Measurements from ENCODE around the gene POU2F2.
"Not testable (repeated sequence)": the region's sequence is repeated elsewhere in the genome, so short reads cannot be mapped to it uniquely, and the experiment has no call there.

The POU2F2 gene

DNA sequence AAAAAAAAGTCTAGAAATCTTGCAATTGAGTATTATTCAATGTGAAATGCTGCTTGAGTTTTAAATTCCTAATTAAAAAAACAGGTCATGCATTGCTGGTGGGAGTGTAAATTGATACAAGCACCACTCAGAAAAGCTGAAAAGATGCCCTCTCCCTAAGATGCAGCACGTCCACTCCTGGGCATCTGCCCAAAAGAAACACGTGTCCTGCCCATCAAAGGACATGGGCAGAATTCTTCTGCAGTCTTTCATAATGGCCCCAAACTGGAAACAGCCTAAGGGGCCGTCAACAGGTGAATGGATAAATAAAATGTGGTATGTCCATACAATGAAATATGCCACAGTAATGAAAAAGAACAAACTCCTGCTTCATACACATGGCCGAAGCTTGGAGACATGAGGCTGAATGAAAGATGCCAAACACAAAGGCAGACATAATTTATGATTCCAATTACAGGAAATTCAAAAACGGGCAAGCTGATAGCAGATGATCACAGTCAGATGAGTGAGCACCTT is 7.8 kb downstream of the POU2F2 start:
- DNase-seq: no peak

DNA sequence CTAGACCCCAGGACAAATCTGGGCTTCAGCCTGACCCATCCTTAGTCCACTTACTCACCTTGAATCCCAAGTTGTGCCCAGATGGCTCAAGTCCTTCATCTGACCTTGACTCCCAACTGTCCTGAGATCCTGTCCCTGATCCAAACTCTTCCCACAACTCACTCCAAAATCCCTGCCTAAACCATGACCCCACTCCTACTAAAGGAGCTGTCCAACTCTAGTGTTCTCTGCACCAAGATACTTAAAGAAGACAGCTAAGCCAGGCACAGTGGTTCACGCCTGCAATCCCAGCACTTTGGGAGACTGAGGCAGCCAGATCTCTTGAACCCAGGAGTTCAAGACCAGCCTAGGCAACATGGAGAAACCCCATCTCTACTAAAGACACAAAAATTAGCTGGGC is 8.5 kb downstream of the POU2F2 start:
- DNase-seq: no peak

DNA sequence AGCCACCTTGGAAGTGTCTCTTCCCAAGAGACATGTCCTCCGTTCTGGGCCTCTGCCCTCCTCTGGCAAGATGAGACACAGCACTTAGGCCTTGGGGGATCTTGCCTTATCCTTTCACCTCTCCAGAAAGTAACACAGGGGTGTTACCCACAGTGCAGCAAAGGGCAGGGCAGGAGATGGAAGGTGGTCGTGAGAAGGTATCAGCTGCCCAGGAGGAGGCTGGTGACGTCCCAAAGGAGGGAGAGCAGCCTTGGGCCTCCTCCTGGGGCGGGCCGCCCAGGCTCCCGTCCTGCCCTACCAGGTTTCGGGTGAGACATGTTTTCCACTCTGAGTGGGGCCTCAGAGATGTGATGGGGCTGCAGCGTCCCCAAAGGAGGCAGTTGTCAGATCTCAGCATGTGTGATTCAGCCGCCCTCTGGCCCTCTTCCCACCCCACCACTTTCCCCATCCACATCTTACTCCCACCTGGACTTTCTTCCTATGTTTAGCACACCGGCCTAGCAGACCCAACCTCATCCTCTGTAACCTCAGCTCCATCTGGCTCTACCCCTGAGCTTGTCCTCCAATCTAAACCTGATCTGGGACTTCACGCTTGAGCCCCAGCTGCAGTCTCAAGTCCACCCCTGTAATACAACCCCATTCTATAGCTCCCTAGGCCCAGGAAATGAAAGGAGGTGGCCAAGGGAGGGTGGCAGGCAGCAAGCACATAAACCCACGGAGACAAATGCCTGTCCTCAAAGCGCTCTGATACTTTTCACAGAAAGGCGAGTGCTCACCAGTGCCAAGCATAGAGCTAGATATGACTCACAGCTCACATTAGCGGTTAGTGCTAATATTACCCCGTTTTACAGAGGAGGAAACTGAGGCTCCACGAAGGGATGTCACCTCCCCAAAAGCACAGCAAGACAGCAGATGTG is 9.3 kb downstream of the POU2F2 start:
- DNase-seq: no peak

DNA sequence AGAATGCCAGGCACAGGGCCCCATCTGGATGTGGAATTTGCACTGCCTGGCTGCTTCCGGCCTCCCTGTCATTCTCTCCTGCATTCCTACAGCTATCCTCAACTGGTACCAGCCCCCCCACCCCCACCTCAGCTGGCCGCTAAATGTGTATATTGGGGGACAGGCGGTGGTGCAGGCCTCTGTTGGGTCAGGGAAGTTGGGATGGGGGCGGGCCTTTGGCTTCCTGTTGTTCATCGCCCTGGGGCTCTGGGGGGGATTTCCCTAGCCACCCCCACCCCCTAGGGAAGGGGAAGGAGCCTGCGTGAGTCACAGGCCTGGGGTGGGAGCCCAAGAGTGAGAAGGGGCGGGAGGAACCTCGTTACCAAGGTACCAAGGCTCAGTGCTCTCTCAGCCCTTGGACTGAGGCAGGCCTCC is 10.6 kb downstream of the POU2F2 start:
- DNase-seq: peak; percentile 73

DNA sequence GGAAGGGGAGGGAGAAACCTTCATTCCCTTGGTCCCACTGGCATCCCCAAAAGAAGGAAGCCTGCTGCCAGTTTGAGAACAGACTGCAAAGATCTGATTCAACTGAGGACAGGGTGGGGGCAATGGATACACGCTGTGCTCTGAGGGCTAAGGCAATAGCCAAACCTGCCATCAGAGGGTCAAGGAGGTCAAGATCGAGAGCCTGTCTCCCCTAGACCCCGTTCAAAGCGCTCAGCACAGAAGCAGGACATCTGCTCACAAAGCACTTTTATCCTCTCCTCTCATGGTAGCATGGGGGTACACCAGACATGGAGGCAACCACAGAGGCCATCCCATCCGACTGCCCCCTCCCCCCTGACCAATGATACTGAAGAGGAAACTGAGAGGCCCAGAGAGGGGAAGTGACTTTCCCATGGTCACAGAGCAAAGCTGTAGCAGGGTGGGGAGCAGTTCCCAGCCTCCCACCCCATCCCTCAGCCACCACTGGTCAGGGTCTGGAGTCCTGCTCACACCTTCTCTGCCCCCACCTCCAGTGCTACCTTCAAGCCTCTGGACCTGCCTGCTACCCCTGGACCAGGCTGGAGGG is 11.1 kb downstream of the POU2F2 start:
- DNase-seq: no peak

DNA sequence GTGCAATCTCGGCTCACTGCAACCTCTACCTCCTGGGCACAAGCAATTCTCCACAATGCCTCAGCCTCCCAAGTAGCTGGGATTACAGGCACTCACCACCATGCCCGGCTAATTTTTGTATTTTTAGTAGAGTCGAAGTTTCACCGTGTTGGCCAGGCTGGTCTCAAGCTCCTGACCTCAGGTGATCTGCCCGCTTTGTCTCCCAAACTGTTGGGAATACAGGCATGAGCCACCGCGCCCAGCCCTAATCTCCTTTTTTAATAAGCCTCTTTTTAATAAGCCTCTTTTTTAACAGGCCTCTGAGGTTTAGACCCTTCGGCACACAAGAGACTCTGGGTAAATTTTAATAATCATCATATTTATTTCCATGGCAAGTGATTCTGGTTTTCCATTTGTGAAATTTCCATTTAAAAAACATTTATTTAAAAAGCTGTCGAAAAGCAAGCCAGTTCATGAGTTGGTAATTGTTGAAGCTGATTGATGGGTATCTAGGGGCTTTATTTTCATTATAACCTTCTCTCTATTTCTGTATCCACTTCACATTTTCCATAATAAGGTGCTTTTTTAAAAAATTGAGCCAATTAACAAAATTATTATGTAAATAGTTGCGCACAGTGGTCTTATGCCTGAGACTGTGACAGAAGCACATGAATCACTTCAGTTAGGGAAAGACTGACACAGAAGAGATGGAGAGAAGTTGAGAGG is 11.8 kb downstream of the POU2F2 start:
- no peak for DNase-seq

DNA sequence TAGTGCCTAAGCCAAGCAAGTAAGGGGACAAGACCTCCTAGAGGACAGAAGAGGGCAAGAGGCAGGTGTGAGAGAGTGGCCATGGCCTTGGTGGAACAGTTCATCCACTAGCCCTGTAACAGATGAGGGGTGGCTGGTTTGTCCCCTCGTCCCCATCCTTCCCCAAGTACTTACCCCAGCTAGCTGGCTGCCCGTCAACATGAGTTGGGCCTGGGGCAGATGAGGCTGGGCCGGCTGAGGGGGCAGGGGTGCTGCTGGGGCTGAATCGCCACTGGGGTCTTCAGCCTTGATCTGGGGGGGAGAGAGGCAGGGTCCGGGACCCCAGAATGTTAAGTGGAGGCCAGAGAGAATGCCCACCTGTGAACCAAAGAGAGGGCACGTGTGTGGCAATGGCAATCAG is 15.2 kb downstream of the POU2F2 start:
- DNase-seq: no peak

DNA sequence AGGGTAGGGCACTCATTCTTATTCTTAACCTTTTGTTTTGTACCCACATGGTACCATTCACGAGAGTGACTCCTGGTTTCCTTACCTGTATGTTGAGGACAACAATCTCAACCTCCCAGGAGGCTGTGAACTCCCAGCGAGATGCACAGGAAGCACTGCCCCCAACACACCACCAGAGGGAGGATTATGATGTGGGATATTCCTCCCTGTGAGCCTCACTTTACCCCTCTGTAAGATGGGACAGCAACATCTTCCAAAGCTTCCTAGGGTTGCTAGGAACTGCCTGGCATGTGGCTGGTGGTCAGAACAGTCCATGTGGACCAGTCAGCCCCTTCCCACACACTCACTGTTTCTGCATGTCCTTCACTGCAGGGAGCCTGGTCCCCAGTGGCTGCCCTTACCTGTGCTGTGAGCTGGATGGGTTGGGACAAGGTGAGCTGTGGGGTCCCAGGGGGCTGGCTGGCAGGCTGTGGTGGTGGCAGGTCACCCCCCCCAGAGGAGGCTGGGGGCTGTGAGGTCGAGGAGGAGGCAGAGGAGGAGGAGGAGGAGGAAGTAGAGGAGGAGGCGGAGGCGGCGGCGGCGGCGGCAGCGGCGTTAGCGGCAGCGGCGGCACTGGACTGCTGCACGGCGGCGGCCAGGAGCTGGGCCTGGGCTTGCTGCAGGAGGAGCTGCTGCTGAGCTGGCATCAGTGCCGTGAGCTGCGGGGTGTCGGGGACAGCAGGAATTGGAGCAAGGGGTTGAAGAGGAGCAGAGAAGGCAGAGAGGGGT is 15.8 kb downstream of the POU2F2 start:
- no peak for DNase-seq

DNA sequence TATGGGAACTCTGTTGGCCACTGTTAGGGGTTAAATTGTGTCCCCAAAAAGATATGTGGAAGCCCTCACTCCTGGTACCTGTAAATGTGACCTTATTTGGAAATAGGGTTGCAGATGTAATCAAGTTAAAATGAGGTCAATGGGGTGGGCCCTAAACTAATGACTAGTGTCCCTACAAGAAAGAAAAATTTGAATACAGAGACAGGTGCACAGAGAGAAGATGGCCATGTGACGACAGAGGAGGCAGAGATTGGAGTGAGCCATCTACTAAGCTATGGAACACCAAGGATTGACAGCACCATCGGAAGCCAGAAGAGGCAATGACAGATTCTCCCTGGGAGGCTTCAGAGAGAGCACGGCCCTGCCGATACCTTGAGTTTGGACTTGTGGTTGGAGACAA is 16.5 kb downstream of the POU2F2 start:
- no peak for DNase-seq

DNA sequence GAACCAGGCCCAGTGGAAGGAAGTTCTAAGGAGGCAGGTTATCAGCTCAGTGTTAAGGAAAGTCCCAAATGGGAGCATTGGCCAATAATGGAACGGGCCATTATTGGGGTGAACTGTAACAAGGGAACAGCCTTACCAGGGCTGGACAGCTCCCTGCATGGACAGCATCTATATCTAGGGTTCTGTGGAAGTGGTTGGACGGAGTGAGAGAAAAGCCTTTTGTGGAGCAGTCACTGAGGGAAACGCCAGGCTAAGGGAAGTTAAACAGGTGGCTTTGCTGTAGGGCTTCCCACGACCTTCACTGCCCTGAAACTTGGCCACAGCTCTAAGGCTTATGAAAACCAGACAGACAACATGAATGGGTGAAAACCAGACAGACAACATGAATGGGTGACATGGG is 17.0 kb downstream of the POU2F2 start:
- DNase-seq: no peak

DNA sequence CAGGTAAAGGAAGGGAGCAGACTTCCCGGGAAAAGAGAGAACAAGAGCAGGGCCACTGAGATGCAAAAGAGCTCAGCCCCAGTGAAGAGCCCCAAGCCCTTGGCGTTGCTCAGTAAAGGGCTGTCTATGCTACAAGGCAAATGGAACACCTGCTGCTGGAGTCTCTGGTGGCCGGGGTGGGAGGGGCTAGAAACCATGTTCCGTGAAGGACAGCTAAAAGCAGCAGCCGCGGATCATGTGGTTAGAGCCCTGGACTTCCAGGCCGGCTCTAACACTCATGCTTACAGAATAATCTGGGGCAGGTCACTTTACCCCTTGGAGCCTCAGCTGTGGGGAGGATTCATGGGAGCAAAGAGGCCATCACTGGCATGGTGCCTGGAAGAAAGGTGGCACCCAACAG is 17.8 kb downstream of the POU2F2 start:
- no peak for DNase-seq

DNA sequence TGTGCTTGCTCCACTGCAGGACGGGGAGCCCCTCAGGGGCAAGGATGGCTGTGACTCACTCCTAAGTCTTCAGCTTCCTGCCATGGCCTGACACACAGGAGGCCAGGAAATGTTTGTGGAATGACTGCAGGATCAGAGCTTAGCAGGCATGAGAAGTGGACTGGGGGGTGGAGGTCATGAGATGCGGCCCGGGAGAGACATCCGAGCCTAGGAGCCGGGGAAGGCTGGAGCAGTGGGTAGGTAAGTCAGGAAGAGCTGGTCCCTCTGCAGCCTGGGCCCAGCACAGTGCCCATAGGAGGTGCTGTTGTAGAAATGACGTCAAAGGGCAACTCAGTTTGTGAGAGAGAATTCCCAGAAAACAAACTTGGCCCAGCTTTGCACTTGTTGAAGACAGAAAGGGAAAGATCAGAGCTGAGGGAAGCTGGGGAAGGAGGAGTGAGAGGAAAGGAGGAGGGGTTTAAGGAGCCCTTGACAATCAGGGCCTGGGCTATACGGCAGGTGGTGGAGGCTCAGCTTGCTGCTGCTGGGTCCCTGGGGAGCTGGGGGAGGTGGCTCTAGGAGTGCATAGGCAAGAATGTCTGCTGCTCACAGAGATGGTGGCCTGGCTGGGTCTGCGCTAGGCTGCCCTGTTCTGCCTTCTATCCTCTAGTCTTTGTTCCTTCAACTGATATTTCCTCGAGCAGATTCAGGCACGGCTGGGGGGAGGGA is 18.5 kb downstream of the POU2F2 start:
- peak; percentile 88 for DNase-seq

DNA sequence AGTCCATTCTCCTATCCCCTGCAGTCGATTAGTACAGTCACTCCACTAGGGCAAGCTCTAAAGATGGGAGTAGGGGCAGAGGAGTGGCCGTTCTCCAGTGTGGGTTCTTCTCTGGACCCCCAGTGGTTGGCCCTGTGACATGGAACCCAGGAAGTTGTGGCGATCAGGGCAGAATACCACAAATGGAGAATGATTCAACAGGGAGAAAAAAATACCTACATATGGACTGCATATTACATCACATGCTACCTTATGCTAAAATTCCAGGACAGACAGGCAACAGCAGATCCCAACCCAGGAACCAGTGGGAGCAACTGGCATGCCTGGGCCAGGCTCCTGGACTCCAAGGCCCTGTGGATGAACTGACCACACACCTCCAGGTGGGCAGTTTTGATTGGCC is 20.4 kb downstream of the POU2F2 start:
- DNase-seq: no peak

DNA sequence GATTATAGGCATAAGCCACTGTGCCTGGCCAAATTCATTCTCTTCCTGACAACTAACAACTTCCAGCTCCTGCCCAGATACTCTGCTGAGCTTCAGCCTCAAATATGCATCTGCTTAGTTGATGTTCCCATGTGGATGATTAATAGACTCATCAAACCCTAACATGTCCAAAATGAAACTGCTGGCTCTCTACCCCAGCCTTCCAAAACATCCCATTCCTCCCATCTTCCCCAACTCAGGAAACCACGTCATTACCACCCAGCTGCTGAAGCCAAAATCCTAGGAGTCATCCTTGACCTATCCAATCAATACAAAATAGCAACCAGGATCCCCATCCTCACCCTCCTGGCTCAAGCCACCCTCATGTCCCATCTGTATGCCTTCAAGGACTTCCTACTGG is 20.9 kb downstream of the POU2F2 start:
- DNase-seq: no peak

DNA sequence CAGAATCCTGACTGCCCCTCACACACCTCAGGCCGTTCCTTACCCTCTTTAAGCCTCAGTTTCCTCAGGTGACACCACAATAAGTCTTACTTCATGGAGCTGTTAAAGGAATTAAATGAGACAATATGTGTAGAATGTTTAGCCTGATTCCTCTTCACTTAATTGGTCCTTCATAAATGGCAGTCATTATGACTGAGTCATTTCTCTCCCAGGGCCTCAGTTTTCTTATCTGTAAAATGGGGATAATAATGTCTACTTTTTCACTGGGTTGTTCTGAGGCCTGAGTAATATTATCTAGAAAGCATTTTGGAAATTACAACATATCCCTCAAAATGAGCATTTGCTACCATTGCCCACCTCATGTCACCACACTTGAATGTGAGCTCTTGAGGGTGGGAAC is 21.6 kb downstream of the POU2F2 start:
- no peak for DNase-seq

DNA sequence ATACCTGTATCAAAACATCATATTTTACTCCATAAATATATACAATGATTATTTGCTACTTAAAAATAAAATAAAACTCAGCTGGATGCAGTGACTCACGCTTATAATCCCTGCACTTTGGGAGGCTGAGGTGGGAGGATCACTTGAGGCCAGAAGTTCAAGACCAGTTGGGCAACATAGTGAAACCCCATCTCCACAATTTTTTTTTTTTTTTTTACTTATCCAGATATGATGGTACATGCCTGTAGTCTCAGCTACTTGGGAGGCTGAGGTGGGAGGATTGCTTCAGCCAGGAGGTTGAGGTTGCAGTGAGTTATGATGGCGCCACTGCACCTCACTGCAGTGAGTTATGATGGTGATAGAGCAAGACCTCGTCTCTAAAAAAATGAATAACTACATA is 22.4 kb downstream of the POU2F2 start:
- no peak for DNase-seq

DNA sequence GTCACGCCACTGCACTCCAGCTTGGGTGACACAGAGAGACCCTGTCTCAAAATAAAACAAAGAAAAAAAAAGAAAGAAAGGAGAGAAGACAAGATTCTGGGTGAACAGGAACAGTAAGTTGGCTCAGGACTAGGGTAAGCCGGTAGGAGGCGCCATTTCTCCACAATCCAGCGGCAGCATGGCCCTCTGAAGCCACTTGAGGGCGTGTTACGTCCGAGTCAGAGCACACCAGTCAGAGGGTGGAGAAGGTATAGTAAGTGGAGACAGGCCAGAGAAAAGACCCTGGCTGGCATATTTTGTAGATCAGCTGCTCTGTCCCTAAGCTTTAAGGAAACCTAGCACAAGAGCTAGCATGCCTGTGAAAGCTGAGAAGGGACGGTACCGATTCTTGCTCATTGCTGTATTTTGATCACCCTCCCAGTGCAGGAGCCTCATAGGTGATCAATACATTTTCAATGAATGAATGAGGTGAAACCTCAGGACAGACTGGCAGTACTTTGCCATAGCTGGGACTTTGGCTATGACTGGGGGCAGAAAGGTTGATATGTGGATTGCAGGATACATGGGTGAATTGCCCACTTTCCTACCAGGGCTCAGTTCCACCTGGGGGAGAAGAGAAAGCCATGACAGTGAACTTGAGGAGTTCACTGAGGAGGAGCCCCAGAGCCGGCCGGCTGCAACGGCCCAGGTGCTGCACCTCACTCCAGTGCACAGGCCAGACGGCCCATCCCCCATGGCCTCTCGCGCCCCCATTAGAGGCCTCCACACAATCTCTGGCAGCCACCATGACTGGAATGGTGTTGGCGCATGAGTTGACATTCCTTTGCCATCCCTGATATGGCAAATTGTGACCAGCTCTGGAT is 23.5 kb downstream of the POU2F2 start:
- peak; percentile 62 for DNase-seq

DNA sequence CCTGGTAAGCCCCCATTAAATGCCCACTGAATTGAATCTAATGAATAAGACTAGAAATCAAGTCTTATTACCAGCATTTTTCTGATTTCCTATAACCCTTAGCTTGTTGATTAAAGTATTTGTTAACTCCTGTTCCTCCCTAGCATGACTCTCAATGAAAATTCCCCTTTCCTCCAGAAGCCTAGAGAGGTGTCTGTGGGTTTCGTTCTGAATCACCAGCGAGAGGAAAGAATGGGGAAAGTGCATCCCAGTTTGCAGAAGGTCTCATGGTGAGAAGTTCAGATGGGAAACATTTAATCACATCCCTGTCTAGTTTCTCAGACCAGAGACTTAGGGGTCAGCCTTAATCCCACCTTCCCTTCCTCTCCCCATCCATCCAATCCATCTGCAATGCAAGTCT is 26.9 kb downstream of the POU2F2 start:
- DNase-seq: no peak

DNA sequence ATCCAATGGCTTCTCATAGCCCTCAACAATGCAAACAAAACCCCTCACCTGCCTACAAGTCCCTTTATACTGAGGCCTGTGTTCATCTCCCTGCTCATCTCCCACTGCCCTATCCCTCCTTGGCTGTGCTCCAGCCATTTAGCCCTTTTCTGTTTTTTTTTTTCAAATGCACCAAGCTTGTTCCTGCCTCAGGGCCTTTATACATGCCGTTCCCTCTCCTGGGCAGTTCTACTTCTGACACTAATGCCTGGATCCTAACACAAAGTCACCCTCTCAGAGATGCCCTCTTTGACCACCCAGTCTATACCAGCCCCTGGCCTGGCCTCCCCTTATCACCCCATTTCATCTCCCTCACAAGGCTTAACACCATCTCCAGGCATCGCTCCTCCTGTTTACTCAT is 29.4 kb downstream of the POU2F2 start:
- no peak for DNase-seq

DNA sequence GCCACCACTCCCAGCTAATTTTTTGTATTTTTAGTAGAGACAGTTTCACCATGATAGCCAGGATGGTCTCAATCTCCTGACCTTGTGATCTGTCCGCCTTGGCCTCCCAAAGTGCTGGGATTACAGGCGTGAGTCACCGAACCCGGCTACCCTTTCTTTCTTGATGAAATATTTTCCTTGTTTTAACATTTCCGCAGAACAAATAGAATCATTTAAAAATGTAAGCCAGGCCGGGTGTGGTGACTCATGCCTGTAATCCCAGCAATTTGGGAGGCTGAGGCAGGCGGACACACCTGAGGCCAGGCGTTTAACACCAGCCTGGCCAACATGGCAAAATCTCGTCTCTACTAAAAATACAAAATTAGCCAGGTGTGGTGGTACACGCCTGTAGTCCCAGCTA is 32.0 kb downstream of the POU2F2 start:
- DNase-seq: not testable (repeated sequence)

DNA sequence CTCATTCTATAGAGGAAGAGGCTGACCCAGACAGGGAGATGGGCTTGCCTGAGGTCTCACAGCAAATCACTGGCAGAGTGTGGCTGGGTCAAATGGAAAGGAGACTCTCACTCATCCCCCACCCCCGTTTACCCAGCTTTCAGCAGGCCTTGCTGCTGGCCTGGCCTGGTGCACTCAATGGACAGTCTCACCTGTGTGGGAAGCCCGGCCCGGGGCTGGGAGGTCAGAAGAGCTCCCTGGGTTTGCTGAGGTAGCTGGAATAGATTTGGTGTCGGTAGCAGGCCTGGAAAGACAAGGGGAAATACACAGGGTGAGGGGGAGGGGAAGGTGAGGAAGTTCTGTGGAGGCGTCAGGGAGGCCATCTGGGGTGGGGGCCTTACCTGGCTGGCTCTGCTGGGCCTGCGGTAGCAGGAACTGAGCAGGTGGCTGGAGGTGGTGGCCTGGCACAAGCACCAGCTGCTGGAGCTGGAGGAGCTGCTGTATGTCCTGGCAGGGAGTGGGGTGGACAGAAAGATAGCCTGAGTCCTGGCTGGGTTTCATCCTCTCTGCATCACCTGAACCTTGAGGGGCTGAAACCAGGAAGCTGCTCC is 32.8 kb downstream of the POU2F2 start:
- no peak for DNase-seq

All from 8988T (cell line).